Activated CD4-positive, alpha-beta T cell treated with anti-CD3 and anti-CD28 coated beads, Interleukin-2, Interleukin-4, amounts not matched to agents 100 ng/mL and 50 ng/mL, durations not matched to agents 16 hours and 8 hours (primary cell): Measurements from ENCODE around the gene BMI1.
"Not testable (repeated sequence)": the region's sequence is repeated elsewhere in the genome, so short reads cannot be mapped to it uniquely, and the experiment has no call there.

Experiments used
- DNase-seq: peaks from one replicate; pipeline ENCODE4 v3.0.0-alpha.2; 2020; ENCODE audit warnings: low spot score

Gene BMI1

GRCh38 chr10:22340329-22341189 lies 19.7 kb downstream of the BMI1 start:
- DNase-seq: peak; percentile 57

- no peak for DNase-seq
These were observed 20.5 kb downstream of the BMI1 start for GRCh38 chr10:22341190-22341925.

GRCh38 chr10:22341926-22342196 lies 21.0 kb downstream of the BMI1 start:
- no peak for DNase-seq

- DNase-seq: no peak
These were observed 21.5 kb downstream of the BMI1 start for GRCh38 chr10:22342421-22342820.

- no peak for DNase-seq
These were observed 22.8 kb downstream of the BMI1 start for GRCh38 chr10:22343731-22344130.

GRCh38 chr10:22344249-22344648 lies 23.4 kb downstream of the BMI1 start:
- DNase-seq: no peak

- no peak for DNase-seq
These were observed 23.9 kb downstream of the BMI1 start for GRCh38 chr10:22344781-22345300.

GRCh38 chr10:22345301-22346095 lies 24.6 kb downstream of the BMI1 start, which contains the start of gene SPAG6:
Gene SPAG6 (plus strand): TSS chr10:22345496. CDS start chr10:22345612, 116 bp downstream.
- DNase-seq: peak; percentile 49

- no peak for DNase-seq
These were observed 25.3 kb downstream of the BMI1 start for GRCh38 chr10:22346096-22346661.

- DNase-seq: no peak
These were observed 28.9 kb downstream of the BMI1 start for GRCh38 chr10:22349755-22350154.

- DNase-seq: no peak
These were observed 30.3 kb downstream of the BMI1 start for GRCh38 chr10:22351131-22351703.

- DNase-seq: no peak
These were observed 35.5 kb downstream of the BMI1 start for GRCh38 chr10:22356324-22356873.

GRCh38 chr10:22357770-22358169 lies 36.9 kb downstream of the BMI1 start:
- DNase-seq: not testable (repeated sequence)

GRCh38 chr10:22363305-22363704 lies 42.4 kb downstream of the BMI1 start:
- DNase-seq: no peak

- no peak for DNase-seq
These were observed 43.7 kb downstream of the BMI1 start for GRCh38 chr10:22364407-22365140.

GRCh38 chr10:22365233-22365632 lies 44.3 kb downstream of the BMI1 start:
- DNase-seq: no peak

GRCh38 chr10:22365644-22366434 lies 44.9 kb downstream of the BMI1 start:
- DNase-seq: no peak

- DNase-seq: no peak
These were observed 45.5 kb downstream of the BMI1 start for GRCh38 chr10:22366435-22366703.

- DNase-seq: no peak
These were observed 45.9 kb downstream of the BMI1 start for GRCh38 chr10:22366771-22367170.

- peak; percentile 21 for DNase-seq
These were observed 46.6 kb downstream of the BMI1 start for GRCh38 chr10:22367471-22367870.
